ENCODE results near the gene NDUFB6. TPM values are rescaled to one million over a fixed set of nuclear protein-coding genes. Genes with fewer than 3 reads are reported as not detected.

Gene NDUFB6
- total and polyA plus RNA-seq, 9 of the 15 experiments (the other 6 are each of a cell fraction or from before 2014, with no cell fraction given): 26.5 to 88.1 (median 64.0) TPM

DNA sequence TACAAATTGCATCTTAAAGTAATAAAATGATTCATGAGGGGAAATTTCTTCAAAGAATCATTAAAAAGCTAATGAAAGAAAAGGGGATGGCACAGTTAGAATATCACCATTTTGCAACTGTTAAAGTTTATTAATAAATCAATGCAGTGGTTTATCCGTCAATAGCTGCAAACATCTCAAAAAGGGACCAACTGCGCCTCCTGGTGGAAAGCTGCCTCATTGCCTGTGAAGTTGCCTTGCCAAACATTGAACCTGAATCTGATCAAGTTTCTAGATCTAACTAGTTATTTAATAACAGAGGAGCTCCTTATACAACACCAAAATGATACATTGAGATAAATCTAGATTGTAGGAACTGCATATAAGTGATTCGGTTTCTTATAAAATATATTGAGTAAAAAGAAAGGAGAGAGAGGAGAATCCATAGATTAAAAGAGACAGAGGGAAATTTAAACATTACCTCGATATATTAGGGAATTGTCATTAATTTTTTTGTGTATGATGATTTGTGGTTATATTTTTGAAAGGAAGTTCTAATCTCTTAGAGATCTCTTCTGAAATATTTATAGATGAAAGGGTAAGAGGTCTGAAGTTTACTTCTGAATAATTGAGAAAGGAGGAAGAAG, 6.9 kb upstream of the NDUFB6 start:
- Histone ChIP-seq H3K27me3 (ENCODE audit: control insufficient read depth in 2 of 2, insufficient read depth in 2 of 2, low read length in 2 of 2) (no peaks in the 10 kb centered on the region), H3K9me3 (replicated peaks; ENCODE audit: control insufficient read depth, insufficient read depth, low read depth, low read length) (no peaks in the 10 kb centered on the region), H3K4me2 (ENCODE audit: insufficient read depth, low read length) (no peak overlapping the region), H3K4me1 (replicated peaks in 1 of 2; ENCODE audit: control insufficient read depth in 2 of 2, insufficient read depth in 2 of 2, low read length in 2 of 2) (no peaks in the 10 kb centered on the region; a peak in 1 of 5 replicates), H3K4me3 (no peak overlapping the region), H4K20me1 (replicated peaks; ENCODE audit: control insufficient read depth, insufficient read depth, low read length) (no peaks in the 10 kb centered on the region), H3K27ac (ENCODE audit: extremely low read depth, low read depth, low read length) (no peak overlapping the region), H3K9ac (ENCODE audit: insufficient read depth in 1 of 2, low read depth in 2 of 2, low read length in 2 of 2) (no peak overlapping the region), H3K9me1 (ENCODE audit: control insufficient read depth, insufficient read depth, low read length) (no peaks in the 10 kb centered on the region), H3K36me3 (ENCODE audit: control insufficient read depth, insufficient read depth, low read length) (no peaks in the 10 kb centered on the region), H2AFZ (ENCODE audit: low read depth, low read length) (no peak overlapping the region), H3K79me2 (ENCODE audit: control insufficient read depth, insufficient read depth, low read length) (no peaks in the 10 kb centered on the region)
- intact Hi-C loops (cut with micrococcal nuclease): loop anchor here (1.0 to 10.0 kb wide), 2 partner anchors 125 to 201 kb away; no protein-coding TSS in a partner anchor
- in situ Hi-C loops (cut with MboI): loop anchor here (5.0 kb wide), 2 partner anchors 198 to 387 kb away; partner anchors contain the start of gene ACO1
- FAIRE-seq (peak; percentile 75), DNase-seq (ENCODE audit: extremely low read depth in 1 of 4, low spot score in 3 of 4) (peak; percentile 27 to 60 (median 40)), ATAC-seq (peak; percentile 59; the same call in 1 of the 3 replicates)
- CTCF ChIA-PET (ENCODE audit: low intra/inter-chr PET ratio): interaction anchor here (0.7 to 6.5 kb wide), 5 partner anchors 48 to 389 kb away, joined by 3 to 93 read pairs (median 4); no protein-coding TSS in a partner anchor
- POLR2A ChIA-PET: interaction anchor here (0.7 to 1.0 kb wide), 3 partner anchors 11 to 201 kb away, joined by 3 to 5 read pairs (median 4); partner anchors contain the start of gene ACO1
- BruUV-seq (replicated peaks): no TSS peak
- 0% methylated on average over 4 of the region's 4 CpGs for WGBS (ENCODE audit: insufficient coverage, low coverage, missing lambda C conversion rate)
- TF ChIP-seq, protein P1, sequence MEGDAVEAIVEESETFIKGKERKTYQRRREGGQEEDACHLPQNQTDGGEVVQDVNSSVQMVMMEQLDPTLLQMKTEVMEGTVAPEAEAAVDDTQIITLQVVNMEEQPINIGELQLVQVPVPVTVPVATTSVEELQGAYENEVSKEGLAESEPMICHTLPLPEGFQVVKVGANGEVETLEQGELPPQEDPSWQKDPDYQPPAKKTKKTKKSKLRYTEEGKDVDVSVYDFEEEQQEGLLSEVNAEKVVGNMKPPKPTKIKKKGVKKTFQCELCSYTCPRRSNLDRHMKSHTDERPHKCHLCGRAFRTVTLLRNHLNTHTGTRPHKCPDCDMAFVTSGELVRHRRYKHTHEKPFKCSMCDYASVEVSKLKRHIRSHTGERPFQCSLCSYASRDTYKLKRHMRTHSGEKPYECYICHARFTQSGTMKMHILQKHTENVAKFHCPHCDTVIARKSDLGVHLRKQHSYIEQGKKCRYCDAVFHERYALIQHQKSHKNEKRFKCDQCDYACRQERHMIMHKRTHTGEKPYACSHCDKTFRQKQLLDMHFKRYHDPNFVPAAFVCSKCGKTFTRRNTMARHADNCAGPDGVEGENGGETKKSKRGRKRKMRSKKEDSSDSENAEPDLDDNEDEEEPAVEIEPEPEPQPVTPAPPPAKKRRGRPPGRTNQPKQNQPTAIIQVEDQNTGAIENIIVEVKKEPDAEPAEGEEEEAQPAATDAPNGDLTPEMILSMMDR (IDR thresholded peaks at IDR 0.05 in 2 of 3, conservative IDR thresholded peaks at IDR 0.05 in 1 of 3; ENCODE audit: insufficient read depth in 2 of 3, low read depth in 1 of 3, low read length in 3 of 3): peak; percentile 71 to 84 (median 75)
- TF ChIP-seq DEAF1 (CRISPR knock-in tag; IDR thresholded peaks at IDR 0.05) (0 out of 2 replicates have a peak, but pooled peaks have one; percentile 36), HEY1 (CRISPR knock-in tag; IDR thresholded peaks at IDR 0.05; ENCODE audit: borderline replicate concordance) (no peak), MEIS2 (IDR thresholded peaks at IDR 0.05; ENCODE audit: partially characterized antibody) (peak; percentile 41), SMC3 (conservative IDR thresholded peaks at IDR 0.05; ENCODE audit: insufficient read depth, low read depth, low read length) (peak; percentile 89), RAD21 (CRISPR knock-in tag; conservative IDR thresholded peaks at IDR 0.05 in 1 of 2, IDR thresholded peaks at IDR 0.05 in 1 of 2) (peak; percentile 60 to 85)
- TF ChIP-seq, protein P2, sequence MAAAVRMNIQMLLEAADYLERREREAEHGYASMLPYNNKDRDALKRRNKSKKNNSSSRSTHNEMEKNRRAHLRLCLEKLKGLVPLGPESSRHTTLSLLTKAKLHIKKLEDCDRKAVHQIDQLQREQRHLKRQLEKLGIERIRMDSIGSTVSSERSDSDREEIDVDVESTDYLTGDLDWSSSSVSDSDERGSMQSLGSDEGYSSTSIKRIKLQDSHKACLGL (CRISPR knock-in tag; IDR thresholded peaks at IDR 0.05; ENCODE audit: borderline replicate concordance, poor library complexity, severe bottlenecking): no peak
